CD4-positive, alpha-beta memory T cell (primary cell): ENCODE data around the gene DUSP19. TPM values are rescaled to one million over a fixed set of nuclear protein-coding genes. Genes with fewer than 3 reads are reported as not detected.
"Not testable (repeated sequence)": the region's sequence is repeated elsewhere in the genome, so short reads cannot be mapped to it uniquely, and the experiment has no call there.

Experiments used
- CTCF ChIA-PET: fragments of 350-600 bp; sonication (Branson Sonifier 250); formaldehyde crosslinking; loops from one replicate; lab custom pipeline; 2021; ENCODE audit warnings: inconsistent platforms; ENCODE audit not compliant: partially characterized antibody; lab: Charles Lee
- POLR2A ChIA-PET: fragments of 350-600 bp; sonication (Branson Sonifier 250); formaldehyde crosslinking; loops from one replicate; lab custom pipeline; 2021; ENCODE audit not compliant: partially characterized antibody; lab: Charles Lee
- DNase-seq, 5 donors: peaks; one replicate each; pipeline versions ENCODE4 v3.0.0 to v3.0.0-alpha.2; 2020 to 2022; ENCODE audit warnings: mixed read lengths in 1 of 5
- H3K27ac ChIP-seq: one replicate; pipeline ENCODE4 v1.7.0; 2013; ENCODE audit warnings: low read depth, low read length
- H3K27me3 ChIP-seq: 2 replicates; pipeline ENCODE4 v1.7.0; 2013; ENCODE audit warnings: mild to moderate bottlenecking, low read length, moderate library complexity; ENCODE audit not compliant: insufficient read depth
- H3K36me3 ChIP-seq: 2 replicates; pipeline ENCODE4 v1.7.0; 2013; ENCODE audit warnings: mild to moderate bottlenecking, low read length, moderate library complexity; ENCODE audit not compliant: insufficient read depth
- H3K4me1 ChIP-seq: 2 replicates; pipeline ENCODE4 v1.7.0; 2013; ENCODE audit warnings: mild to moderate bottlenecking, low read length, moderate library complexity; ENCODE audit not compliant: insufficient read depth
- H3K4me3 ChIP-seq, 2 donors: one replicate each; pipeline ENCODE4 v1.7.0; 2013; ENCODE audit warnings: low read length in 2 of 2, mild to moderate bottlenecking in 1 of 2
- H3K9me3 ChIP-seq, 2 donors: one replicate each; pipeline ENCODE4 v1.7.0; 2013; ENCODE audit warnings: low read length in 2 of 2, control low read depth in 1 of 2; ENCODE audit not compliant: control insufficient read depth in 1 of 2
- H3K27ac Mint-ChIP-seq, 7 donors: one replicate each; pipeline ENCODE4 v1.8.0; 2020 to 2021; ENCODE audit warnings: mixed read lengths in 7 of 7, mild to moderate bottlenecking in 6 of 7, inconsistent platforms in 3 of 7, moderate library complexity in 3 of 7
- H3K27me3 Mint-ChIP-seq, 2 donors: one replicate each; pipeline ENCODE4 v1.8.0; 2020 to 2021; ENCODE audit warnings: mixed read lengths in 2 of 2
- H3K36me3 Mint-ChIP-seq, 2 donors: one replicate each; pipeline ENCODE4 v1.8.0; 2020 to 2021; ENCODE audit warnings: mixed read lengths in 2 of 2, inconsistent platforms in 1 of 2, mild to moderate bottlenecking in 1 of 2
- H3K4me1 Mint-ChIP-seq, 4 donors: one replicate each; pipeline ENCODE4 v1.8.0; 2020 to 2021; ENCODE audit warnings: mixed read lengths in 4 of 4, mild to moderate bottlenecking in 1 of 4
- H3K4me3 Mint-ChIP-seq, 8 donors: one replicate each; pipeline ENCODE4 v1.8.0; 2020 to 2021; ENCODE audit warnings: mixed read lengths in 8 of 8, mild to moderate bottlenecking in 7 of 8, moderate library complexity in 6 of 8, inconsistent platforms in 3 of 8
- H3K9me3 Mint-ChIP-seq, 8 donors: one replicate each; pipeline ENCODE4 v1.8.0; 2020 to 2021; ENCODE audit warnings: mixed read lengths in 8 of 8, mild to moderate bottlenecking in 5 of 8, inconsistent platforms in 3 of 8, moderate library complexity in 1 of 8
- intact Hi-C: fragments of 100-400 bp; cut with micrococcal nuclease; formaldehyde crosslinking; loops from one replicate; pipeline ENCODE4 v1.15.1; 2023
- polyA plus RNA-seq, 2 donors: library from polyadenylated mRNA; unstranded; fragments of 300-500 nt; fragmentation: Illumina TruSeq; gene quantifications; one replicate each; pipeline ENCODE4 v1.2.3, GENCODE V29; 2021
- total RNA-seq, 2 experiments: library from RNA; stranded (reverse); gene quantifications; one replicate each; pipeline ENCODE4 v1.2.3, GENCODE V29; 2021

DUSP19 gene
- total and polyA plus RNA-seq, 4 experiments from 2014 or later, result 0.49 to 3.7 (median 2.4) TPM

DNA sequence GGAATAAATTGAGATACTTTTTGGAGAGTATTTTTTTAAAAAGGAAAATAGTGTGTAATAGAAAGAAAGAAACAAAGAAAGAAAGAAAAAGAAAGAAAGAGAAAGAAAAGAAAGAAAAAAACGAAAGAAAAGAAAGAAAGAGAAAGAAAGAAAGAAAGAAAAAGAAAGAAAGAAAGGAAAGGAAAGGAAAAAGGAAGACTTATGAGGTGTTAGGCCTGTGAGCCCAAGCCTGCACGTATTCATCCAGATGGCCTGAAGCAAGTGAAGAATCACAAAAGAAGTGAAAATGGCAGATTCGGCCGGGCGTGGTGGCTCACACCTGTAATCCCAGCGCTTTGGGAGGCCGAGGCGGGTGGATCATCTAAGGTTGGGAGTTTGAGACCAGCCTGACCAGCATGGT, 35.0 kb upstream of the DUSP19 start:
- H3K27ac Mint-ChIP-seq, DNase-seq, H3K4me3 Mint-ChIP-seq, CTCF ChIA-PET, H3K36me3 ChIP-seq, intact Hi-C loops, H3K9me3 ChIP-seq, POLR2A ChIA-PET, H3K27ac ChIP-seq, H3K4me3 ChIP-seq, H3K9me3 Mint-ChIP-seq, H3K36me3 Mint-ChIP-seq: not testable (repeated sequence)
- H3K27me3 Mint-ChIP-seq, result peaks cover 39 to 41% of the 10 kb centered on the region in 2 donors
- H3K4me1 ChIP-seq, result peaks cover 12% of the 10 kb centered on the region
- H3K4me1 Mint-ChIP-seq, result peaks cover 7 to 15% (median 9%) of the 10 kb centered on the region in 4 donors
- peaks cover 13% of the 10 kb centered on the region for H3K27me3 ChIP-seq

DNA sequence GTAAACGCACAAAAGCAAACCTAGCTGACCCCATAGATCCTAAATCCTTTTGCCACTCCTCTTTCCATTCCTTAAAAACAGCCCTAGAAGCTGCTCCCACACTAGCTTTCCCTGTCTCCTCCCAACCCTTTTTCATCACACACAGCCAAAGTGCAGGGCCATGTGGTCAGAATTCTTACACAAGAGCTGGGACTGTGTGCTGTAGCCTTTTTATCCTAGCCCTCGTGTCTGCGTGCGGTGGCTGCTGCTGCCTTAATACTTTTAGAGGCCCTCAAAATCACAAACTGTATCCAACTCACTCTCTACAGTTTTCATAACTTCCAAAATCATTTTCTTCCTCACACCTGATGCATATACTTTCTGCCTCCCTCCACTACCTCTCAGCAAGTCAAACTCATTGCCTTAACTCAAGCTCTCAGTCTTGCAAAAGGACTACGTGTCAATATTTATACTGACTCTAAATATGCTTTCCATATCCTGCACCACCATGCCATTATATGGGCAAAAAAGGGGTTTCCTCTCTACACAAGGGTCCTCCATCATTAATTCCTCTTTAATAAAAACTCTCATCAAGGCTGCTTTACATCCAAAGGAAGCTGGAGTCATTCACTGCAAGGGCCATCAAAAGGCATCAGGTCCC, 30.9 kb upstream of the DUSP19 start:
- H3K36me3 ChIP-seq, POLR2A ChIA-PET, H3K27ac Mint-ChIP-seq, H3K4me3 Mint-ChIP-seq, DNase-seq, H3K4me1 Mint-ChIP-seq, H3K4me3 ChIP-seq, H3K4me1 ChIP-seq, H3K27ac ChIP-seq, H3K36me3 Mint-ChIP-seq, H3K9me3 Mint-ChIP-seq, H3K27me3 ChIP-seq, intact Hi-C loops, H3K9me3 ChIP-seq, CTCF ChIA-PET: not testable (repeated sequence)
- H3K27me3 Mint-ChIP-seq, result peaks cover 31 to 32% of the 10 kb centered on the region in 2 donors

DNA sequence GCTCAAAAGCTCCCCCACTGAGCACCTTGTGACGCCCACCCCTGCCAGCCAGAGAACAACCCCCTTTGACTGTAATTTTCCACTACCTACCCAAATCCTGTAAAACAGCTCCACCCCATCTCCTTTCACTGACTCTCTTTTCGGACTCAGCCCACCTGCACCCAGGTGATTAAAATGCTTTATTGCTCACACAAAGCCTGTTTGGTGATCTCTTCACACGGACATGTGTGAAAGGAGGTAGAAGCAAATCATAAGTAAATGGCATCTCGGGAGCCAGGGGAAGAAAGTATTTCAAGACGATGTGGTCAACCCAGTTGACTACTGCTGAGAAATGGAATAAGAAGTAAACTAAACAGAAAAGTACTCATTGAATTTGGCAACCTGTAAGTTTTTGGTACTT, 29.1 kb upstream of the DUSP19 start:
- Mint-ChIP-seq H3K27ac (no peak overlapping the region), H3K4me3 (no peak overlapping the region), H3K9me3 (peaks cover 0 to 10% (median 2%) of the 10 kb centered on the region in 8 donors), H3K27me3 (peaks cover 22 to 25% of the 10 kb centered on the region in 2 donors), H3K4me1 (no peaks in the 10 kb centered on the region), H3K36me3 (no peaks in the 10 kb centered on the region)
- H3K27me3 ChIP-seq, result no peaks in the 10 kb centered on the region
- H3K9me3 ChIP-seq, result no peaks in the 10 kb centered on the region
- intact Hi-C loops, result no loop called here
- ChIA-PET POLR2A (no interaction called here), CTCF (no interaction called here)
- no peak for DNase-seq
- H3K36me3 ChIP-seq, result no peaks in the 10 kb centered on the region
- no peak overlapping the region for H3K27ac ChIP-seq
- no peak overlapping the region for H3K4me3 ChIP-seq
- no peaks in the 10 kb centered on the region for H3K4me1 ChIP-seq

DNA sequence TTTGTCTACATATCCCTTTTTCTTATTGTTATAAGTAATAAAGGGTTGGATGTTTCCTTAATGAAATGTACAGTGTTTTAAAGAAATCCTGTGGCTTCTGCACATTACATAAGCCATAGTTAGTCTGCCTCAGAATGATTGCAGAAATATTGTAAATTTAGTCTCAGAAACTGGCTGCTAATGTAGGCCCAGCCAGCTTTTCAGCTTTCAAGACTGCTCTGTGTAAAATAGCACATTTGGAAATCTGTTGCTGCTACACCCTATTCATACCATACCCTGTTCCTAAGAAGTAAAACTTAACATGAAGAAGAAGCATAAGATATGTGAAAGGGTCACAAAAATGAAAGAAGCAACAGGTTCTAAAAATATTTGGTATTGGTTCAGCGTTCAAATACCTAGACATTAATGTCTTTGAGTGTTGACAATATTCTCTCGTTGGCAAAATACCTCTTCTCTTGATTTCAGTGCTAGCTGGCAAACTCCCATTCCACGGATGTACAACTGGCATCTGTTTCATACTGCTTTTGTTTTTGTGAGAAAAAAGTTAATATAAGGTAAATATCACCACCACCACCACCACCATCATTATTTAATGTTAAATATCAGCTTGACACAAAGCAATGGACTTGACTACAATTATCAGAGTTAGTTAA, 21.1 kb upstream of the DUSP19 start:
- DNase-seq, result no peak
- H3K27ac Mint-ChIP-seq, result no peak overlapping the region
- intact Hi-C loops, result no loop called here
- no peaks in the 10 kb centered on the region for H3K36me3 Mint-ChIP-seq
- Histone ChIP-seq H3K4me3 (no peak overlapping the region), H3K27me3 (no peaks in the 10 kb centered on the region), H3K36me3 (no peaks in the 10 kb centered on the region), H3K9me3 (no peaks in the 10 kb centered on the region), H3K4me1 (no peaks in the 10 kb centered on the region), H3K27ac (no peak overlapping the region)
- H3K4me1 Mint-ChIP-seq, result no peaks in the 10 kb centered on the region
- CTCF ChIA-PET, result interaction anchor here (1.0 kb wide), 1 partner anchor 9 kb away, joined by 3 read pairs; no protein-coding TSS in a partner anchor
- peaks cover 10 to 12% of the 10 kb centered on the region in 2 donors for H3K27me3 Mint-ChIP-seq
- no peaks in the 10 kb centered on the region for H3K9me3 Mint-ChIP-seq
- POLR2A ChIA-PET, result no interaction called here
- H3K4me3 Mint-ChIP-seq, result no peak overlapping the region

DNA sequence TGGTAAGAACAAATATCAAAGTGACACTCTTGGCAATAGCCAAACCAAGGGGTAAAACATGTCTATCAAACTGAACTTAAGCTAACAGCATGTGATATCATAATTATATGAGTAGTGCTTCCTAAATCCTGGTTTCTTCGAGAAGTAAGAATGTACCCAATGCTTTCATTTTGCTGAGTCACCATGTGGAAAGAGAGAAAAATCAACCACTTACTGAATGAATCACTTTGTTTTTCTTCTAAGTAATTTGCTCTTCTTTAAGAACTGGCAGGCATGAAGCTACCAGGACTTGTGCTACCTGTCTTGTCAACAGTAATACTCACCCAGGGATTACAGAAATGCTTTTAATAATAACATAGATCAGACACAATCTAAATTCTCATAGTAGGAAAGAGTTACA, 19.0 kb upstream of the DUSP19 start:
- DNase-seq, result no peak
- Histone ChIP-seq H3K27me3 (no peaks in the 10 kb centered on the region), H3K9me3 (no peaks in the 10 kb centered on the region), H3K4me1 (no peaks in the 10 kb centered on the region), H3K27ac (no peak overlapping the region), H3K4me3 (no peak overlapping the region), H3K36me3 (no peaks in the 10 kb centered on the region)
- Mint-ChIP-seq H3K36me3 (no peaks in the 10 kb centered on the region), H3K27ac (no peak overlapping the region), H3K4me1 (no peaks in the 10 kb centered on the region), H3K27me3 (peaks cover 9 to 15% of the 10 kb centered on the region in 2 donors), H3K9me3 (no peaks in the 10 kb centered on the region), H3K4me3 (no peak overlapping the region)
- intact Hi-C loops, result no loop called here
- CTCF ChIA-PET, result no interaction called here
- POLR2A ChIA-PET, result no interaction called here

DNA sequence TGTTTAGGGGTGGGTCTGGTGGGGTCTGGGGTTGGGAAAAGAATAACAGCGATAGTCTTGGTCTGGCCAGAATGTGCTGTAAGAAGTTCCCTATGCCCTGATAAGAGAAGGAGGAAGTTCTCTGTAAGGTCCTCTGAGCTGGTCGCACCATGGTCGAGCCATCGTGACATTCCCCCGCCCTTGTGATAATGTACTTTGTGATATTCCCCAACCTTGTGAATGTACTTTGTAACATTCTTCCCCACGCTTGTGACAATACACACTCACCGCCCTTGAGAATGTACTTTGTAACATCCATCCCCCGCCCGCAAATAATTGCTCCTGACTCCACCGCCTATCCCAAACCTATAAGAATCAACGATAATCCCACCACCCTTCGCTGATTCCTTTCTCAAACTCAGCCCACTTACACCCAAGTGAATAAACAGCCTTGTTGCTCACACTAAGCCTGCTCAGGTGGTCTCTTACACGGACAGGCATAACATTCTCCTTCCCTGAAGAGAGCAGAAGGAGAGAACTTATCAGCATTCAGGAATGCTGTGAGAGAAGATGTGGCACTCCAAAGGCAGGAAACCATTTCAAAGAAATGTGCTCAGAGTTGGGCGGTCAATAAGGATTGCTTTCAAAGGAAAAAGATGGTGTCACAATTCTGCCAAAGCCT, 17.8 kb upstream of the DUSP19 start:
- H3K4me3 ChIP-seq, result no peak overlapping the region
- no peaks in the 10 kb centered on the region for H3K4me1 Mint-ChIP-seq
- H3K9me3 ChIP-seq, result no peaks in the 10 kb centered on the region
- CTCF ChIA-PET, result no interaction called here
- H3K27me3 ChIP-seq, result no peaks in the 10 kb centered on the region
- no peak overlapping the region for H3K27ac ChIP-seq
- no peak overlapping the region for H3K4me3 Mint-ChIP-seq
- no peaks in the 10 kb centered on the region for H3K36me3 ChIP-seq
- no peaks in the 10 kb centered on the region for H3K36me3 Mint-ChIP-seq
- no peak overlapping the region for H3K27ac Mint-ChIP-seq
- H3K27me3 Mint-ChIP-seq, result peaks cover 10 to 15% of the 10 kb centered on the region in 2 donors
- POLR2A ChIA-PET, result no interaction called here
- intact Hi-C loops, result no loop called here
- H3K4me1 ChIP-seq, result no peaks in the 10 kb centered on the region
- no peaks in the 10 kb centered on the region for H3K9me3 Mint-ChIP-seq
- DNase-seq, result no peak

DNA sequence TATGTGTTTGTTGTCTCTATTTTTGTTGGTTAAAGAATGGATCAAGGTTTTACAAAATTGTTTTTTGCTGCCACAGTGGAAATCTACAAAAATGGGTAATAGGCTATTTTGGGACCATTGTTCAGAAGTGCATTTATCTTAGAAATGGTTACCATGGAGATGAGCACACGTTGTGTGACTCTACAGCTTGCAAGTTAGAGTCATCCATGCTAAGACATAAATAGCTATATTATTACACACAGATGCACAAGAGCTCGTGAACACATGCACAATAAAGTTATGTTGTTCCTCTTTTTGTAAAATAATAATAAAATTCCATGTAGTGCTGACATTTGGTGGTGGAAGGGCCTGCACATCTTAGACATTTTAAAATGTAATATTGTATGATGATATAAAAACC, 15.5 kb upstream of the DUSP19 start:
- no peak overlapping the region for H3K27ac ChIP-seq
- Mint-ChIP-seq H3K36me3 (no peaks in the 10 kb centered on the region), H3K27ac (no peak overlapping the region), H3K4me1 (no peaks in the 10 kb centered on the region), H3K4me3 (no peak overlapping the region), H3K27me3 (peaks cover 11 to 19% of the 10 kb centered on the region in 2 donors), H3K9me3 (no peaks in the 10 kb centered on the region)
- no peaks in the 10 kb centered on the region for H3K27me3 ChIP-seq
- H3K4me1 ChIP-seq, result no peaks in the 10 kb centered on the region
- H3K36me3 ChIP-seq, result no peaks in the 10 kb centered on the region
- CTCF ChIA-PET, result no interaction called here
- DNase-seq, result no peak
- no peak overlapping the region for H3K4me3 ChIP-seq
- no peaks in the 10 kb centered on the region for H3K9me3 ChIP-seq
- POLR2A ChIA-PET, result no interaction called here
- intact Hi-C loops, result no loop called here
